Ramos (cell line): ENCODE results near the gene POLRMT.

Source experiments
- in situ Hi-C: fragments of 300-500 bp; cut with MboI; formaldehyde crosslinking; loops from one replicate; pipeline ENCODE4 v1.14.3; 2022; ENCODE audit warnings: low sequenced_read_pairs; ENCODE audit not compliant: unreplicated experiment

POLRMT gene

GRCh38 chr19:570937-571565 is 62.3 kb downstream of the POLRMT start:
- in situ Hi-C loops = no loop called here

- in situ Hi-C loops = no loop called here
Measured at GRCh38 chr19:570251-570686, 63.1 kb downstream of the POLRMT start.

GRCh38 chr19:567296-567900 is 65.9 kb downstream of the POLRMT start:
- in situ Hi-C loops = no loop called here
